Lung (tissue), 12 donors: ENCODE results near the gene LATS2. TPM values are rescaled to one million over a fixed set of nuclear protein-coding genes. Genes with fewer than 3 reads are reported as not detected.
A peak's percentile ranks its signal among the peaks of the same experiment; 100 is the strongest.

ENCODE experiments used
- ATAC-seq: fragments of 200-7000 bp; cut with Tn5 transposase; one replicate; pipeline ENCODE4 v1.9.1; 2020; ENCODE audit warnings: moderate number of reproducible peaks; ENCODE audit not compliant: insufficient read depth, low FRiP score
- DNase-seq, 3 donors: peaks; one replicate each; pipeline ENCODE4 v3.0.0-alpha.2; 2013 to 2017
- H3K27ac ChIP-seq, 2 donors: one replicate each; pipeline ENCODE4 v1.5.1; 2013; ENCODE audit warnings: mild to moderate bottlenecking in 2 of 2, moderate library complexity in 2 of 2, control low read depth in 1 of 2, inconsistent platforms in 1 of 2, low read depth in 1 of 2, low read length in 1 of 2
- H3K27me3 ChIP-seq, 3 donors: one replicate each; pipeline ENCODE4 v1.5.1; 2013; ENCODE audit warnings: low read length in 2 of 3; ENCODE audit not compliant: control insufficient read depth in 3 of 3, insufficient read depth in 3 of 3
- H3K36me3 ChIP-seq, 4 donors: one replicate each; pipeline ENCODE4 v1.5.1; 2013; ENCODE audit warnings: low read length in 4 of 4, mild to moderate bottlenecking in 1 of 4, moderate library complexity in 1 of 4; ENCODE audit not compliant: control insufficient read depth in 4 of 4, insufficient read depth in 4 of 4
- H3K4me1 ChIP-seq, 5 donors: one replicate each; pipeline ENCODE4 v1.5.1; 2013; ENCODE audit warnings: low read length in 5 of 5, mild to moderate bottlenecking in 2 of 5, moderate library complexity in 1 of 5; ENCODE audit not compliant: control insufficient read depth in 5 of 5, insufficient read depth in 5 of 5
- H3K4me3 ChIP-seq: one replicate; pipeline ENCODE4 v1.5.1; 2013; ENCODE audit warnings: mild to moderate bottlenecking, control low read depth, moderate library complexity
- H3K9ac ChIP-seq, 2 donors: one replicate each; pipeline ENCODE4 v1.5.1; 2013; ENCODE audit warnings: low read length in 2 of 2, control low read depth in 1 of 2; ENCODE audit not compliant: insufficient read depth in 1 of 2
- H3K9me3 ChIP-seq, 4 donors: one replicate each; pipeline ENCODE4 v1.5.1; 2013; ENCODE audit warnings: low read length in 3 of 4, mild to moderate bottlenecking in 1 of 4, moderate library complexity in 1 of 4; ENCODE audit not compliant: control insufficient read depth in 4 of 4, insufficient read depth in 3 of 4
- CTCF ChIP-seq: IDR thresholded peaks from 2 replicates; pipeline ENCODE4 v1.5.1; 2012; ENCODE audit warnings: mild to moderate bottlenecking; ENCODE audit errors: control extremely low read depth, extremely low read depth
- WGBS, 2 donors: extraction: QIAGEN DNeasy Blood & Tissue Kit; methylation state at CpG; one replicate each; pipeline ENCODE4 v1.1.7; 2013; 5-methylcytosine and 5-hydroxymethylcytosine counted together
- polyA plus RNA-seq, 2 donors: library from polyadenylated mRNA; stranded (reverse); fragments of 200-250 nt; gene quantifications; one replicate each; pipeline ENCODE4 v1.2.1, GENCODE V29; 2013
- total RNA-seq, 2 donors: library from RNA; depleted of rRNA in 1 of 2; stranded (reverse); fragments of >200 nt in 1 of 2; gene quantifications; one replicate each; pipeline ENCODE4 v1.2.1, GENCODE V29; 2014 to 2021
- donor health status: control.
- donor health status: control.
- donor health status: Bipolar disorder and iron deficiency.
- donor health status: healthy.
- donor health status: DM: yes; HTN: yes; CAD: no.

Gene LATS2
- total and polyA plus RNA-seq, 4 donors, result 7.7 to 37.5 (median 21.3) TPM

GRCh38 chr13:21014502-21015170, 46.8 kb downstream of the LATS2 start:
- no peak for TF ChIP-seq CTCF
- peak overlapping the region; percentile 43 to 72 for H3K27ac ChIP-seq
- H3K9me3 ChIP-seq, result no peaks in the 10 kb centered on the region
- ATAC-seq (no peak), DNase-seq (peak in 2 of 3 donors; percentile 42 to 58)
- no peak overlapping the region for H3K4me3 ChIP-seq
- H3K9ac ChIP-seq, result no peak overlapping the region
- H3K27me3 ChIP-seq, result no peaks in the 10 kb centered on the region
- H3K36me3 ChIP-seq, result peaks cover 0 to 5% (median 0%) of the 10 kb centered on the region in 4 donors
- H3K4me1 ChIP-seq, result peaks cover 4 to 58% (median 17%) of the 10 kb centered on the region in 5 donors
- 60 to 71% methylated on average over 8 of the region's 8 CpGs for WGBS, 2 donors

- no peak for TF ChIP-seq CTCF
- peak overlapping the region in 1 of 2 donors; percentile 55 for H3K27ac ChIP-seq
- H3K9ac ChIP-seq, result no peak overlapping the region
- no peak overlapping the region for H3K4me3 ChIP-seq
- no peaks in the 10 kb centered on the region for H3K27me3 ChIP-seq
- H3K4me1 ChIP-seq, result peaks cover 4 to 58% (median 17%) of the 10 kb centered on the region in 5 donors
- H3K36me3 ChIP-seq, result peaks cover 0 to 5% (median 0%) of the 10 kb centered on the region in 4 donors
- ATAC-seq, result no peak
- no peak for DNase-seq
- whole genome bisulfite sequencing, 2 donors, result 76 to 89% methylated on average over 6 of the region's 6 CpGs
- H3K9me3 ChIP-seq, result no peaks in the 10 kb centered on the region
Observed at GRCh38 chr13:21014139-21014501, 47.3 kb downstream of the LATS2 start.

- Histone ChIP-seq H3K27ac (peak overlapping the region in 1 of 2 donors; percentile 67), H3K9me3 (no peaks in the 10 kb centered on the region), H3K4me1 (peaks cover 4 to 58% (median 17%) of the 10 kb centered on the region in 5 donors), H3K4me3 (no peak overlapping the region), H3K9ac (no peak overlapping the region), H3K36me3 (peaks cover 0 to 5% (median 1%) of the 10 kb centered on the region in 4 donors), H3K27me3 (no peaks in the 10 kb centered on the region)
- no peak for TF ChIP-seq CTCF
- DNase-seq, result no peak
- WGBS, 2 donors, result 77 to 90% methylated on average over 4 of the region's 4 CpGs
- no peak for ATAC-seq
Observed at GRCh38 chr13:21013682-21014038, 47.7 kb downstream of the LATS2 start.
